ENCODE results near the gene YEATS4.

The YEATS4 gene

GRCh38 chr12:69343357-69343756 is 16.2 kb upstream of the YEATS4 start:
- DNase-seq = no peak

GRCh38 chr12:69343885-69344612 is 15.5 kb upstream of the YEATS4 start:
- DNase-seq = no peak

GRCh38 chr12:69345077-69345476 is 14.5 kb upstream of the YEATS4 start:
- DNase-seq = no peak

- DNase-seq = peak in 1 of 2 experiments; percentile 42
Measured at GRCh38 chr12:69345742-69346141, 13.8 kb upstream of the YEATS4 start.

- no peak for DNase-seq
Measured at GRCh38 chr12:69348162-69348938, 11.2 kb upstream of the YEATS4 start, which contains the start of gene LYZ. Gene LYZ, plus strand, starts transcription at chr12:69348381. Its CDS starts 28 bp downstream, at chr12:69348409.

- DNase-seq = no peak
Measured at GRCh38 chr12:69350002-69350626, 9.4 kb upstream of the YEATS4 start.

- DNase-seq = no peak
Measured at GRCh38 chr12:69350777-69351176, 8.8 kb upstream of the YEATS4 start.

GRCh38 chr12:69351462-69352236 is 7.9 kb upstream of the YEATS4 start:
- DNase-seq = no peak

GRCh38 chr12:69352904-69353303 is 6.6 kb upstream of the YEATS4 start:
- DNase-seq = no peak

- DNase-seq = no peak
Measured at GRCh38 chr12:69354172-69354555, 5.4 kb upstream of the YEATS4 start.

GRCh38 chr12:69354556-69355187 is 4.9 kb upstream of the YEATS4 start:
- no peak for DNase-seq

GRCh38 chr12:69355363-69356028 is 4.0 kb upstream of the YEATS4 start:
- DNase-seq = no peak

- DNase-seq = no peak
Measured at GRCh38 chr12:69360348-69360672, 767 bp downstream of the YEATS4 start.

- no peak for DNase-seq
Measured at GRCh38 chr12:69366796-69367195, 7.3 kb downstream of the YEATS4 start.

- DNase-seq = no peak
Measured at GRCh38 chr12:69368171-69368570, 8.6 kb downstream of the YEATS4 start.

- DNase-seq = no peak
Measured at GRCh38 chr12:69383074-69383473, 23.5 kb downstream of the YEATS4 start.

- no peak for DNase-seq
Measured at GRCh38 chr12:69385038-69385437, 25.5 kb downstream of the YEATS4 start.

- no peak for DNase-seq
Measured at GRCh38 chr12:69386921-69387320, 27.4 kb downstream of the YEATS4 start.

- peak in 1 of 2 experiments; percentile 25 for DNase-seq
Measured at GRCh38 chr12:69388371-69388770, 28.8 kb downstream of the YEATS4 start.

- no peak for DNase-seq
Measured at GRCh38 chr12:69389831-69390230, 30.3 kb downstream of the YEATS4 start.

GRCh38 chr12:69392179-69392928 is 32.8 kb downstream of the YEATS4 start:
- no peak for DNase-seq

Data from NCI-H2081 (cell line).